ENCODE measurements around the gene ANKS6.

ANKS6 gene

GRCh38 chr9:98811051-98811650, 14.8 kb upstream of the ANKS6 start:
- DNase-seq = no peak

GRCh38 chr9:98810102-98810842, 13.9 kb upstream of the ANKS6 start:
- DNase-seq = no peak

DNA sequence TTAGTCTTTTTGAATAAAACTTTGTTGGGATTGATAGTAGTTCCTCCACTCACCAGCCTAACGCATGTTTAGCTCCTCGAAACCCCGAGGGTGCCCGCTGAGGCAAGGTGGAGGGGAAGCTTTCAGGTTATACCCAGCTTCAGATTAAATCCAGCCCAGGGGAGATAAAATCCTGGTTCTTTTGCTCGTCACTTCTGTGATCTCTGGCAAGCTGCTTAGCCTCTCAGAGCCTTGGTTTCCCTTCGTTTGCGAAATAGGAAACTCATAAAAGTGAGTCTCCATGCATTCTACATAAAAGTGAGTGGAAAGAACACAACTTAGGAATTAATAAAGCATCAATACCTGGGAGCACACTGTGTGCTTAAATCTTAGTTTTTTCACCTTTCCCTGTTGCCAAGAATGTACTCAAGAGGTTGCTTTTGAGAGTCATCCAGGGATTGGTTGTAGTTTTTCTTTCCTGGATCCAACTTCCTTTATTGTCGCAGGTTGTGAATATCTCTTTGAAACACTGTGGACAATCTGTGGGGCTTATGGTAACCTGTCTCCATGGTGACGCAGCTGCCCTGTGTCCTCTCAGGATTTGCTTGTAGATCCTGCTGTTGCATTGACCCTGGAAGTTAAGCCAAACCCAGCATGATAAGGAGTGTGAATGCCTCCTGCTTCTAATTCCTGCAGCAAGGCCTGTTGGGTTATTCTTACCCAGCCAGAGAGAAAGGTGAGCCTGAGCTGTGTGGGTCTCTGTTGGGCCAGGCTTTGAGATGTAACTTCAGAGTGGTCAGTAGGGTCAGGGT, 13.2 kb upstream of the ANKS6 start:
- DNase-seq = no peak

- no peak for DNase-seq
Measured at GRCh38 chr9:98808875-98809274, 12.5 kb upstream of the ANKS6 start.

GRCh38 chr9:98808411-98808815, 12.1 kb upstream of the ANKS6 start:
- no peak for DNase-seq

DNA sequence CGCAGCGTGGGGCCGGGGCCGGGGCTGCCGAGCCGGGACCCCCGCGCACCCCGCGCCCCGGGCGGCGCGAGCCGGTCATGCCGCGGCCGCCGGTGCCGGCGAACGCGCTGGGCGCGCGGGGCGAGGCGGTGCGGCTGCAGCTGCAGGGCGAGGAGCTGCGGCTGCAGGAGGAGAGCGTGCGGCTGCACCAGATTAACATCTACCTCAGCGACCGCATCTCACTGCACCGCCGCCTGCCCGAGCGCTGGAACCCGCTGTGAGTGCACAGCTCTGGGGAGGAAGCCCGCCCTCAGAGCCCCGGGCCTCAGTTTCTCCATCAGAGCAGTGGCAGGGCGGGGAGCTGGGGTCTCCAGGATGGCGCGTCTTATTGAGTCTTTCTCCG, 11.4 kb upstream of the ANKS6 start:
- no peak for DNase-seq

- no peak for DNase-seq
Measured at GRCh38 chr9:98807070-98807813, 10.9 kb upstream of the ANKS6 start, which contains the start of gene GALNT12. Gene GALNT12 (plus strand): TSS chr9:98807670. CDS start chr9:98807699, 29 bp downstream.

GRCh38 chr9:98806394-98807035, 10.2 kb upstream of the ANKS6 start:
- no peak for DNase-seq

DNA sequence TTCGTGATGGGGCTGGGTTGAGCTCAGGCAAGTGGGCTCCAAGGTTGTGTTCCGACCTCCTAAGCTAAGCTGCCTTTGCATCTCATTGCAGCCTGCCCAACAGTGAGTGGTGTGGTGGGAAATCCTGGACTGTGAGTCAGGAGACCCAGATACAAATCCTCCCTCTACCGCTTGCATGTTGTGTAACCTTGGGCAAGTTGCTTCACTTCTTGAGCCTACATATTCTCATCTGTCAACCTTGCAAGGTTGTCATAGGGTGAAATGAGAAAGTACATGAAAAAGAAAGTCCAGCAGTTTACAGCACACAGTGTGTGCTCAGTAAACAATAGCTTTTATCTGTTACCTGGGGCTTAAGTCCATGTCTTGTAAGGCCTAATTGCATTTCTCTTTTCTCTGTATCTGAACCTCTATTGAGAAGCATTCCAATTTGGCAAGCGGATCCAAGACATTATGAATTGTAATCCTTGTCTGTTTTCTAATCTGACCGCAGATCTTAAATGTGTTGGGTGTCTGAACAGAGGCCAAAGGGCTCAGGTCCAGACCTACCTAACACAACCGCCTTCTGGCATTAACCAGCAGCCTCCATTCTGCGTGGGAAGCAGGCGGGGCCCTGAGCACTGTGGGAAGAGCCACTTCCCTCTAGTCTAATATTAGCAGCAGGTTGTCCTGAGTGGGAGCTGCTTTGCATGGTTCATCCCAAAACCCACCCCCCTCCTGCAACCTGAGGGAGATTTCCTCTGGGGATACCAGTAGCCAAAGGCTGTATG, 9.3 kb upstream of the ANKS6 start:
- no peak for DNase-seq

- DNase-seq = no peak
Measured at GRCh38 chr9:98804083-98804482, 7.7 kb upstream of the ANKS6 start.

DNA sequence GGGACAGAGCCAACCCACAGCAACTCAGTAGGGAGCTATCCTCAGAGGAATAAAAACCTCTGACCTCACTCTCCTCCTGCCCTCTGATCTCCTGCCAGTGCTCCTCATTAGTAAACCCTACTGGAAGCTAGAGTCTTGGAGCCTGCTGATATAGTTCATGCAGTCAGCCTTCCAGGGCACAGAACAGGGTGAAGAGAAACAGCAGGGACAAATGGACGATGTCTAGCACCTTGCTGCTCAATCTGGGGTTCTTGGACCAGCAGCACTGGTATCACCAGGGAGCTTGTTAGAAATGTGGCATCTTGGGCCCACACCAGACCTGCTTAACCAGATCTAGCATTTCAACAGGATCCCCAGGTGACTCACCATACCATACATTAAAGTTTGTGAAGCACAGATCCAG, 5.6 kb upstream of the ANKS6 start:
- no peak for DNase-seq

- no peak for DNase-seq
Measured at GRCh38 chr9:98801561-98801960, 5.2 kb upstream of the ANKS6 start.

GRCh38 chr9:98798254-98798653, 1.9 kb upstream of the ANKS6 start:
- no peak for DNase-seq

DNA sequence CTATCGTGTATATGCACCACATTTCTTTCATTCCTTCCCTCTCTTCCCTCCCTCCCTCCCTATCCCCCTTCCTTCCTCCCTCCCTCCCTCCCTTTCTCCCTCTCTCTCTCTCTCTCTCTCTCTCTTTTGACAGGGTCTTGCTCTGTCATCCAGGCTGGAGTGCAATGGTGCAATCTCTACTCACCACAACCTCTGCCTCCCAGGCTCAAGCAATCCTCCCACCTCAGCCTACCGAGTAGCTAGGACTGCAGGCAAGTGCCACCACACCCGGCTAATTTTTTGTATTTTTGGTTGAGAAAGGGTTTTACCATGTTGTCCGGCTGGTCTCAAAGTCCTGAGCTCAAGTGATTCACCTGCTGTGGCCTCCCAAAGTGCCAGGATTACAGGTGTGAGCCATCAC, 1.1 kb upstream of the ANKS6 start:
- no peak for DNase-seq

DNA sequence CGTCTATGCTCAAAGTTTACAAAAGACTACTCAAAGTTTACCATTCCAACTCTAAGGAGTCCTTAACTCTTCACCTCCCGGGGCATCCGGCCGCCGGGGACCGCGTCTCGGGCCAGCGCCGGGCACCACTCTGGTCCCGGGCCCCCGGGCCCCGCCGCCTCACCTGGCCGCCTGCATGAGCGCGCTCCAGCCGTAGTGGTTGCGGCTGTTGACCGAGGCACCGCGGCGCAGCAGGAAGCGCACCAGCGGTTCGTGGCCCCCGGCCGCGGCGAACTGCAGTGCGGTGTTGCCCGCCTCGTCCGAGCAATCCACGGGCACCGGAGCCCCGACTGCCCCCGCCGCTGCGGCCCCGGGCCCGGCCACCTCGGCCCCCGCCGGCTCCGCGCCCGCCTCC, 388 bp downstream of the ANKS6 start:
- DNase-seq = no peak

DNA sequence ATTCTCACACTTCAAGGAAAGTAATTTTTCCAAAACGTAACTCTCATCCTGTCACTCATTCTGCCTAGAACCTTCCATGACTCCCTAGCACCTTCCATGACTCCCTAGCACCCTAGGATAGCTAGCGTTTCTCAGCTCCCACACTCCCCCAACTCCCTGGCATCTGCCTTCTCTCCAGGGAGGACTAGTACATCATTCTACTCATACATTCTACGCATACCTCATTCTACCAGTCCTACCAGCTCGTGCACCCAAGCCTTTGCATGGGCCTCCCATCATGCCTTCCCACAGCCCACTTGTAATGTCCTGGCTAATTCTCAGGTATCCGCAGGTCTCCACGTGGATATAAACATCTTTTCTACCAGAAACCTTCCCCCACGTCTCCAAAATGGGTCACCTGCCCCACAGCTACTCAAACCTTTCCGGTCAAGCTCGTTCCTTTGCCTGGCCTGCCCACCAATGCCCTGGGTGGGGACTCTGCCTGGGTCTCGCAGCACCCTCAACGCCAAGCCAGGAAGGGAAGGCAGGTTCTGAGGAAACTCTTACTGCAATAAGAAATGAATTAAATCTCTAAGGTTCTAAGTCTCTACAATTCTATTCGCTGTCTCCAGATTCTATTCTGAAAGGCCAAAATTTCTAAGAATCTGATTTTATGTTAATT, 930 bp downstream of the ANKS6 start:
- DNase-seq = no peak

DNA sequence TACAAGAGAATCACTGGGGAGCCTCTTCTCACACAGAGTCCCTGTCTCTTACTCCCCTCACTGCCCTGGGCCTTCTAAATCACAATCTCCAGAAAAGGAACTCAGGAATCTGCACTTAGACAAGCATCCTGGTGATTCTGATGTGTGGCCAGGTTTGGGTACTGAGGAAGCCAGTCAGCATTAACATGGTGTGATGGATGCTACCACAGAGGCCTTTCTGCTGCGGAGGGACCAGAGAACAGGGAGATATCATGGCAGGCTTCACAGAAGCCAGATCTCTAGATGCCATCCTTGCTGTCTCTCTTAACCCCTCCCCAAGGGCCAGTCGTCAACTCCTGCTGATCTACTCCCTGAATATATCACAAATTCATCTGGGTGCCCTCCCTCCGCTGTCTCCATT, 1.6 kb downstream of the ANKS6 start:
- no peak for DNase-seq

DNA sequence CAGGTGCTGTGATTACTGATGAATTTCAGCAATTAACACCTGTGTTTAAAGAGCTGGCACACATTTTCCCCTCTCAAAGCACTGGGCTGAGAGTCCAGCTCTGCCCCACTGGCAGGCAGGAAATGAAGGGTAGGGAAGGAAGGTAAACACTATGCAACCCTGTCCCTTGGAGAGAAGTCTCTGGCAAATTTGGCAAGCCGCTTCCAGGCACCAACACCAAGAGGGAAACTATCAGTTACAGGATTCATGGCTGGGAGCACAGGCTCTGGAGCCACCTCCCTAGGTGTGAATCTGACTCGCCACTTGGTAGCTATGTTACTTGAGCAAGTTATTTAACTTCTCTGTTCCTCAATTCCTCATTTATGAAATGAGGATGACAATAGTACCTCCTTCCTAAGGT, 3.3 kb downstream of the ANKS6 start:
- no peak for DNase-seq

DNA sequence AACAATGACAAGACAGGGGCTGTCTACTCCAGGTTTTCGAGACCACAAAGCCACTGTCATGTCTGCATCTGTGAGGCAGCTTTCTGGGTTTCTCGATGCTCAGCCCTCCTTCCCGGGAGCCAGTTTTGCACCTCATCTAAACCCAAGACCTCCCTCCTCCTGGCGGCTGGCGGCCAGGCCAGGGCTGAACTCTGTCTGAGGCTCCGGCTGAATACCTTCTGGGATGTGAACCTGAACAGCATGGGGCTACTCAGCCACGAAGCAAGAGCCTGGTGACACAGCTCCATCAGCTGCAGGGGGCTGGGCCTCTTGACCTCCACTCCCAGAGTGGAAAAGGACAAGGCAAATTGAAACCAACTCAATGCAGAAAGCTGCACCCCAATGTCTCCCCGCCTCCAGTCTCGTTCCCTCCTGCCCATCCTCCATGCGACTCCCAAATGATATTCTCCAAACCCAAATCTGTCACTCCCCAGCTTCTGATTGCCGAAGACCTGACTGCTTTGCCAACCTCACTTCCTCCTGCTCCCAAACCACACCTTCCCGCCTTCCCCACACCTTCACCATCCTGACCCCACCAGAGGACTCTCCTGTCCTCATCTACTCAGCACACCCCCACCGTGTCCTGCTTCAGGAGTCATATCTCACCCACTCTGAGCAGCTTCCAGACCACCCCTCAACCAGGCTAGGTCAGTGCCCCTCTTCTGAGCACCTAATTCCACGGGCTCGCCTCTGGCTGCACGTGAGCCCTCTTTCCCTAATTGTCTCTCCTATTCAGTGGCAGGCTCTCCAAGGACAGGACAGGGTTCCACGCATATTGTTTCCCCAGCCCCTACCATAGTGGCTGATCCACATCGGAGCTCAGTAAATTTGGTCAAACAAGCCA, 4.5 kb downstream of the ANKS6 start:
- no peak for DNase-seq

DNA sequence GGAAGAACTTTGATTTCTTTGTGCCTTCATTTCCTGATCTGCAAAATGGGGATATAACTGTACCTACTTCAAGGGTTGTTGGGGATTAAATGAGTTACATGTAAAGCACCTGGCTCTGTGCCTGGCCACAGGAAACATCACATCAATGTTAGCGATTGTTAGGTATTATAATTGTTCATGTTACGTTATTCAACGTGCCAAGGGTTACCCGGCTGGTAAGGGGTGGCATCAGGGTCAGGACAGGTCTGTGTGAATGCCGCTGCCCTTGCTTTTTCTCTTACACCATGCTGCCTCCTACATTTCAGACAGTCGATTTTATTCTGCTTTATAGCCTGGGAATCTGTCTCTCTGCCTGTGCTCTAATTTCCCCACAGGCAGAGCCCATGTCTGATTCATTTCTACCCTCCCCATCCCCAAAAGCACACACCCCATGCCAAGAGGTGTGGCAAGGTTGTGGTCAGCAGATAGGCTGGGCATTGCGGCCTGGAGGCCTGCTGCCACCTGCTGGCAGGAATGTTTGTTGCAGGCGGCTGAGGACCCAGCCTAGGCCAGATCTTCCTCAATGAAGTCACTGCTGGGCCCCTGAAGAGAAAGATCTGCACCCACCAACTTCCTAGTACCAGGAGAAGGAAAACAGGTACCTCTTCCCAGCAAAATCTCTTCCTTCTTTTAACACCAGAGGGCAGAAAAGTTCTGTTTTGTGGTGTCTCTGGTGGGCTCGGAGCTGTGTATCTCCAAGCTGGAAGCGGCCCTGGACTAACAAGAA, 5.3 kb downstream of the ANKS6 start:
- DNase-seq = no peak

Data from SIG-M5 (cell line).